Astrocyte of the cerebellum (primary cell): ENCODE data around the gene LASP1.
"Not testable (repeated sequence)": the region's sequence is repeated elsewhere in the genome, so short reads cannot be mapped to it uniquely, and the experiment has no call there.

Source experiments
- DNase-seq: peaks from one replicate; pipeline ENCODE4 v3.0.0-alpha.2; 2011; ENCODE audit warnings: low read depth
- H3K4me3 ChIP-seq: 2 replicates; pipeline ENCODE4 v1.5.1; 2011; ENCODE audit warnings: mild to moderate bottlenecking, low read depth, low read length, moderate library complexity
- in situ Hi-C: cut with HindIII; loops from 2 replicates; pipeline ENCODE4 v1.10.0; 2017; ENCODE audit warnings: low sequenced_read_pairs
- TF ChIP-seq, protein P1 (sequence below): IDR thresholded peaks from 2 replicates; pipeline ENCODE4 v1.5.1; 2012; ENCODE audit warnings: low read length, low read depth, moderate library complexity, mild to moderate bottlenecking; ENCODE audit errors: missing control alignments

Gene LASP1

DNA sequence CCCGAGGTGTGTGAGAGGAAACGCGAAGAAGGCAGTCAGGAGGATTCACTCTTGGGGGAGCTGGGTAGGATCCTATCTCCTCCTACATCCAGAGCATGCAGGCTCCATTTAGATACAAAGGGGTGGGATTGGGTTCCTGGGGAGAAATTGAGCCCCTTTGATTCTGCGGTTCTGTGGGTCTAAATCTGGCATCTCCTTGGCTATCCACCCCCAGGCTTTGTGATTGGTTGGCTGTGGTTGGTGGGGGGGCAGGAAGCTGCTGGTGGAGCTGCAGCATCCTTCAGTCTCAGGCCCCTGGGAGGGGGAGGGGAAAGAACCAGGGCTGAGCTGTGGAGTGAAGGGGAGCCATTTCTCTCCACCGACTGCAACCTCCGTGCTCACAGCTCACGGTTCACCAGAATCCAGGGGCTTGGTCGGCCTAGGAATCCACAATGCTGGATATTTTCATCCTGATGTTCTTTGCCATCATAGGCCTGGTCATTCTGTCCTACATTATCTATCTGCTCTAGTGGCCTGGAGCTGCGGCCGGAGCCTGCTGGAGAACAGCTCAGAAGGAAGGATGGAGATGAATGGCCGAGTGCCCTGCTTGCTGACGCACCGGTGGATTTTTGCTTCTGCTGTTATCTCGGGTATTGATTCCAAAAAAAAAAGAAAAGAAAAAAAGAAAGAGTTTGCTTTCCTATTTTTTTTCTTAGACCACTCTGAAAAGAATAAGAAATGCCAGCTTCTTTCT is 55.6 kb downstream of the LASP1 start, which contains the start of gene LASP1NB:
TSS of gene LASP1NB (plus strand) at position 352 of the 733 bp plus-strand sequence.
- in situ Hi-C loops = no loop called here
- H3K4me3 ChIP-seq = no peak within 1 kb of the TSS
- DNase-seq = no peak
- TF ChIP-seq, protein P1, sequence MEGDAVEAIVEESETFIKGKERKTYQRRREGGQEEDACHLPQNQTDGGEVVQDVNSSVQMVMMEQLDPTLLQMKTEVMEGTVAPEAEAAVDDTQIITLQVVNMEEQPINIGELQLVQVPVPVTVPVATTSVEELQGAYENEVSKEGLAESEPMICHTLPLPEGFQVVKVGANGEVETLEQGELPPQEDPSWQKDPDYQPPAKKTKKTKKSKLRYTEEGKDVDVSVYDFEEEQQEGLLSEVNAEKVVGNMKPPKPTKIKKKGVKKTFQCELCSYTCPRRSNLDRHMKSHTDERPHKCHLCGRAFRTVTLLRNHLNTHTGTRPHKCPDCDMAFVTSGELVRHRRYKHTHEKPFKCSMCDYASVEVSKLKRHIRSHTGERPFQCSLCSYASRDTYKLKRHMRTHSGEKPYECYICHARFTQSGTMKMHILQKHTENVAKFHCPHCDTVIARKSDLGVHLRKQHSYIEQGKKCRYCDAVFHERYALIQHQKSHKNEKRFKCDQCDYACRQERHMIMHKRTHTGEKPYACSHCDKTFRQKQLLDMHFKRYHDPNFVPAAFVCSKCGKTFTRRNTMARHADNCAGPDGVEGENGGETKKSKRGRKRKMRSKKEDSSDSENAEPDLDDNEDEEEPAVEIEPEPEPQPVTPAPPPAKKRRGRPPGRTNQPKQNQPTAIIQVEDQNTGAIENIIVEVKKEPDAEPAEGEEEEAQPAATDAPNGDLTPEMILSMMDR = no peak

DNA sequence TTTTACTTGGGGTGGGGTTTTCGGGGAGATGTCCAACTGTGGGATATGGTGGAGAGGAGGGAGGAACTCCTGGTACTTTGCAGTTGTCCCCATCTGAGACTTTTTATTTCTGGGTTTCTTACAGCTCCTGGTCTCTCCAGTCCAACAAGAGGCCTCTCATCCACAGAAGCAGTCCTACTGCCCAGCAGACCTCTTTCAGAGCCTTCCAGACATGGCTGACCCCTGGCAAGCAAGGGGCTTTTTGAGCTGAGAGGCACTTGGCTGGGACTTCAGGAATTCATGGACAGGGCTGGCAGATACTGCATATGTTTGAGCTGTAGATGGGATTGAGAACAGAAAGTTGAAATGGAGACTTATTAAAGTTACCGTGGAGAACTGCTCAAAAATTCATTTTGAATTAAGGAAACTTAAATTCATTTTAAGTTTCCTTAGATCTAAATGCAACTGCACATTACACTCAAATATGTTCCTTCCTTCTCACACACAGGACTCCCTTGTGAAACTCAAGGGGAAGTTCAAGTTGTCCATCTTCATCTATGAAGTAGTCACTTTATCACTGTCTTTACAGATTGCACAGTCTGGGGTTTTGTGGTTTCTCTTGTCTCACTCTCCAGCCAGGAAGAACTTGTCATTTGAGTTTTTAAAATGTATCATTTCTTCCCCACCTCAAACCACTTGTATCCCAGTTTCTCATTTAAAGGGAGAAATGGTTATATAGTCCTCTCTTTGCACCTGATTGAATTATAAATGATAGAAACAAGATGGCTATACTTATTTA is 56.6 kb downstream of the LASP1 start:
- H3K4me3 ChIP-seq = no peak overlapping the region
- no peak for DNase-seq
- TF ChIP-seq, protein P1 = no peak
- in situ Hi-C loops = no loop called here

DNA sequence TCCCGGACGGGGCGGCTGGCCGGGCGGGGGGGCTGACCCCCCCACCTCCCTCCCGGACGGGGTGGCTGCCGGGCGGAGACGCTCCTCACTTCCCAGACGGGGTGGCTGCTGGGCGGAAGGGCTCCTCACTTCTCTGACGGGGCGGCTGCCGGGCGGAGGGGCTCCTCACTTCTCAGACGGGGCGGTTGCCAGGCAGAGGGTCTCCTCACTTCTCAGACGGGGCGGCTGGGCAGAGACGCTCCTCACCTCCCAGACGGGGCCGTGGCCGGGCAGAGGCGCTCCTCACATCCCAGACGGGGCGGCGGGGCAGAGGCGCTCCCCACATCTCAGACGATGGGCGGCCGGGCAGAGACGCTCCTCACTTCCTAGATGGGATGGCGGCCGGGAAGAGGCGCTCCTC is 60.9 kb downstream of the LASP1 start:
- not testable (repeated sequence) for DNase-seq

DNA sequence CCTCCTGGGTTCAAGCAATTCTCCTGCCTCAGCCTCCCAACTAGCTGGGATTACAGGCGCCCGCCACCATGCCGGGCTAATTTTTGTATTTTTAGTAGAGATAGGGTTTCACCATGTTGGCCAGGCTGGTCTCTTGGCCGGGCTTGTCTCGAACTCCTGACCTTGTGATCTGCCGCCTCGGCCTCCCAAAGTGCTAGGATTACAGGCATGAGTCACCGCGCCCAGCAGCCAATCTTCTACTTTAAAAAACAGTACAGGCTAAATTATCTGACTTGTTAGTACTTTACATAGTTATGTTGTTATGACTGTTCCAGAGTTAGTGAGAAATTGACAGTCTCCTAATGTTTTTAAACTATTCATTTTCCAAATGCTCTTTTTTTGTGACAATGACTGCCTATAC is 64.1 kb downstream of the LASP1 start:
- H3K4me3 ChIP-seq, in situ Hi-C loops, DNase-seq: not testable (repeated sequence)

More for the DNA sequence above, 60.9 kb downstream of the LASP1 start:
- in situ Hi-C loops, H3K4me3 ChIP-seq: not testable (repeated sequence)

DNA sequence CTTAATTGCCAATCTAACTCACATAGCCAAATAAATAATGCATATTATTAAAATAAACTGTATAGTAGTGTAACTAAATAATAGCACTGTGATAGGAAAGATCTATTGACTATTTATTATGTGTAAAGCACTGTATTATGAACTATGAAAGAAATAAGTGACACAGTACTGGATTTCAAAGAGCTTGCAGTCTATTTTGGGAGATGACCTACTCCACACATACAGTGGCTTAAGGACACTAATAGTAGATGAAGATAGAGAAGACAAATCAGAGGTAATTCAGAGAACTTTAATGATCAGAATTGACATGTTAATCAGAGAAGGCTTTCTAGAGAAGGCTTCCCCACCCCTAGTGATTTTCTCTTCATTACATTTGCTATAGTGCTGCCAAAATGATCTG is 70.1 kb downstream of the LASP1 start:
- H3K4me3 ChIP-seq = no peak overlapping the region
- in situ Hi-C loops = no loop called here
- no peak for DNase-seq
- TF ChIP-seq, protein P1 = no peak

DNA sequence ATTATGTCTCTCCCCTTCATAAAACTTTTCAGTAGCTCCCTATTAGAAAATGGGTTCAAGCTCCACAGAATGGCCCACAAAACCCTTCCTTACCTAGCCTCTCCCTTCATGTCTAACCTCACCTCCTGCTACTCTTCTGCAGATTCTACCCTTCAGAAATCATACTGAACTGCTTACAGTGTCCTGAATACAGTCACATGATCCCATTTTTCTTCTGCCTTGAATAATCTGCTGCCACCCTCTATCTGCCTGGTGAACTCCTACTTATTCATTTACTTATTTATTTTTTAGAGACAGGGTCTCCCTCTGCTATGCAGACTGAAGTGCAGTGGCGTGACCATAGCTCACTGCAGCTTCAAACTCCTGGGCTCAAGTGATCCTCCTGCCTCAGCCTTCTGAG is 70.5 kb downstream of the LASP1 start:
- TF ChIP-seq, protein P1 = no peak
- H3K4me3 ChIP-seq = no peak overlapping the region
- no peak for DNase-seq
- in situ Hi-C loops = no loop called here

DNA sequence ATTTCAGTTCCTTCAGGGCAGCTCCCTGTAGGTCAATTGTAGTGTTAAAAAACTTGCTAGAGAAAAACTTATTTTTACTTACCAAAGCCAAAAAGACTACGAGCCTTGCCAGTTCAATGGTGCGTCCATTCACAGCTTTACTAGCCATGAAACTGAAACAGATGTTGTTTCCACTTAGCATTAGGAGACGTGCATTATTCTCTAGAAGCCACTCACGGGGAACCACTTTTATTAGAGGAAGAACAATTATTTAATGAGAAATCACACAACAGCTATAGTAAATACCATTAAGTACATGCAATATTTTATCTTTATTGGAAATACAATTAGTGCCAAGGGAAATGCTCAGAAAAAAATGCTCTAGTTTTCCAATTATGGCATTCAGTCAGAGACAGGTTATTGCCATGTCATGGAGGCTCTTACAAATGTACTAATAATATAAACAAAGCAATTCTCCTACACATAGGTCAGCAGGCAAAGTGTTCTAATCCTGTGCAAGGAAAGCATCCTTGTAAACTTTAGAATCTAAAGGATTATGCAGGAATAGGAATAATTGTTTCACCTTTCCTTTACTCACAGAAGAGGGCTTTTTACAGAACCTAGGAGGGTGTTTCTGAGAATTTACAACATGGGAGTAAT is 73.0 kb downstream of the LASP1 start:
- TF ChIP-seq, protein P1 = no peak
- DNase-seq = no peak
- in situ Hi-C loops = no loop called here
- H3K4me3 ChIP-seq = no peak overlapping the region
